ENCODE measurements around the gene OTOP2.
A peak's percentile ranks its signal among the peaks of the same experiment; 100 is the strongest.
"Not testable (repeated sequence)": the region's sequence is repeated elsewhere in the genome, so short reads cannot be mapped to it uniquely, and the experiment has no call there.

OTOP2 gene

GRCh38 chr17:74901353-74902135 lies 22.5 kb upstream of the OTOP2 start:
- no peak for DNase-seq

GRCh38 chr17:74903034-74903433 lies 21.0 kb upstream of the OTOP2 start:
- DNase-seq = no peak

GRCh38 chr17:74903671-74904070 lies 20.4 kb upstream of the OTOP2 start:
- no peak for DNase-seq

GRCh38 chr17:74904687-74905409 lies 19.2 kb upstream of the OTOP2 start:
- no peak for DNase-seq

GRCh38 chr17:74906214-74906793 lies 17.8 kb upstream of the OTOP2 start:
- not testable (repeated sequence) for DNase-seq

DNA sequence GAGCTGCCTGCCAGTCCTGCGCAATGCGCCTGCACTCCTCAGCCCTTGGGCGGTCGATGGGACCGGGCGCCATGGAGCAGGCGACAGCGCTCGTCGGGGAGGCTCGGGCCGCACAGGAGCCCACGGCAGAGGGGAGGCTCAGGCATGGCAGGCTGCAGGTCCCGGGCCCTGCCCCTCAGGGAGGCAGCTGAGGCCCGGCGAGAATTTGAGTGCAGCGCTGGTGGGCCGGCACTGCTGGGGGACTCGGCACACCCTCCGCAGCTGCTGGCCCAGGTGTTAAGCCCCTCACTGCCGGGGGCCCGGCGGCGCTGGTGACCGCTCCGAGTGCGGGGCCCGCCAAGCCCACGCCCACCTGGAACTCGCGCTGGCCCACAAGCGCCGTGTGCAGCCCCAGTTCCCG lies 17.1 kb upstream of the OTOP2 start:
- no peak for DNase-seq

- not testable (repeated sequence) for DNase-seq
Measured at GRCh38 chr17:74909097-74909496, 15.0 kb upstream of the OTOP2 start.

- not testable (repeated sequence) for DNase-seq
Measured at GRCh38 chr17:74911423-74911822, 12.7 kb upstream of the OTOP2 start.

DNA sequence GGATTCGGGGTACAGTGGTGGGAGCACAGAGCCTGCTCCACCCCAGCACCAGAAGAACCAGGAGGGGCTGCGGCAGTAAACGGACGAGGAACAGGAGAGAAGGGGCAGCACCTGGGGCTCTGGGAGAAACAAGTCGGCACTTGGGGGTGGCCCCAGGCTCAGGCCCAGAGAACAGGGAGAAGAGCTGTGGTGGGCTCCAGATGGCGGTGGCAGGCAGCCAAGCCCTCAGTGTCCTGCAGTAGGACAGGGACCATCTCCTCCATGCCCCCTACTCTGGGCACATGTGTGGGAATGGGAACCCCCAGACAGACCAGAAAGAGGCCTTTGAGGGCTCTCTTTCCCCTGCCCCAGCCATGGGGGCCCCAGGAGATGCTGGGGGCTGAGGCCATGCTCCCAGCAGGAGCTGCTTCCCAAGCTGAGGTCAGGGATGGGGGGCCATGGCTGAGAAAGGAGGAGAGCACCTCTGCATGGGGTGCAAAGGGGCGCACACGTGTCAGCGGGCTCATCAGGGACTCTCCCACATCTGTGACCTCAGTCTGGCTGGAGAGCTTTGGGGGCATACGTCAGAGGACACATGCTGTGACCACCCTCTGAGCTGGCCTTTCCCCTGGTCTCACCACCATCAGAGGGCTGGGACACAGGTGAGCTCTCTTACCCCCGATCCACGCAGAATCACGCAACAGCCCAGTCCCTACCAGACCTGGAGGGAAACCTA lies 7.8 kb upstream of the OTOP2 start:
- DNase-seq = no peak

DNA sequence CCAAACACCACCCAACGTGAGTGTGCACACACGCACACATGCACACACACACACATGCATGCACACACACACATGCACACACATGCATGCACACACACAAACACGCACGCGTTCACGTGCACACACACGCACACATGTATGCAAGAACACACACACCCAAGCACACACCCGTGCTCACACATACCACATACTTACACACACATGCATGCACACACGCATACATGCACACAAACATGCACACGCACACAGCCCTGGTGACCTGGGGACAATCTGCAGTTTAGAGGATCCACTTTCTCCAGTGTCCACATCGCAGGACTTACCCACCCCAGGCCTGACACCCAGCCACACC lies 7.2 kb upstream of the OTOP2 start:
- DNase-seq = no peak

- no peak for DNase-seq
Measured at GRCh38 chr17:74917430-74917829, 6.6 kb upstream of the OTOP2 start.

GRCh38 chr17:74918906-74919305 lies 5.2 kb upstream of the OTOP2 start:
- DNase-seq = no peak

DNA sequence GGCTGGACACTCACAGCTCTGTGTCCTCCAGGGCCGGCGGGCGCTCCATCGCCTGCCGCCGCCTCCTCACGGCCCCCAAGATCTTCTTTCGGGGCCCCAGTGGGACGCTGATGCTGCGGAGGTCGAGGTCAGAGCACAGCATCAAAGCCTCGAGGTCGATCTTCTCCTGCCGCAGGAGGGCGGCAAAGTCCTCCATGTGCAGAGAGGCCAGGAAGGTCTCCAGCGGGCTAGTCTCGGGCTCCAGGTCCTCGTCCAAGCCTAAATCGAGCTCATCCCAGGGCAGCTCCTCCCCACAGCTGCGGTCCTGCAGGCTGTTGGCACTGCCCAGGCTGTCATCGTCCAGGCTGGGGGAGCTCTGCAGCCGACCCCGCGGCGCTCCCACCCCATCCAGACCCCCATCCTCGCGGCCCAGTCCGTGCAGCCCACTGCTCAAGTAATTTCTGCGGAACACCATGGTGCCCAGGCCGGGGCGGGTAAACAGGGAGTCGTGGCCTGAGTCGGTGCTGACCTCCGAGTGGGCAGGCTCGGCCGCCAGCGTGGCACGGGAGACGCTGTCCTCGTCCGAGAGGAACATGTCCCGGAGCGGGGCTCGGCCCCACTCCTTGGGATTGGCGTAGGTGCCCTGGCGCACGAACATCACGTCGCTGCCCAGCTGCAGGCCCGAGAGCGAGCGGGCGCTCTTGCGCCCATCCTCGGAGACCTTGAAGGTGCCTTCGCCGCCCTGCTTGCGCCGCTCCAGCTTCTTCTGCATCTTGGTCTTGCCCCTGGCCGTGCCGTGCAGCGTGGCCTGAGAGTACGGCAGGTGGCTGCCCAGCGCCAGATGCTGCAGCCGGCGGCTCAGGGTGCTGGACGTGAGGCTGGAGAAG lies 4.4 kb upstream of the OTOP2 start:
- no peak for DNase-seq

DNA sequence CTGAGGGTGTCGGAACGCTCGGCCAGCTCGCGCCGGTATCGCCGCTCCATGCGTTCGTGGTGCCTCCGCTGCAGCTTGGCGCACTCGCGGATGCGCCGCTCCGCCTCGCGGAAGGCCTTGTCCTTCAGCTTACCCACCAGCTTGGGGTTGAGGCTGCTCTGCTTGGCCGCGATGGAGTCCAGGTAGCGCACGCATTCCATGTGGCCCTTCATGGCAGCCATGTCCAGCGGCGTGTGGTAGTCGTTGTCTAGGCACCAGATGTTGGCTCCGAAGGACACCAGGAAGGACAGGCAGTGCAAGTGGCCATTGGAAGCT lies 3.8 kb upstream of the OTOP2 start:
- no peak for DNase-seq

- DNase-seq = no peak
Measured at GRCh38 chr17:74920642-74921025, 3.4 kb upstream of the OTOP2 start.

GRCh38 chr17:74921026-74921681 lies 2.9 kb upstream of the OTOP2 start:
- no peak for DNase-seq

- no peak for DNase-seq
Measured at GRCh38 chr17:74921769-74922168, 2.3 kb upstream of the OTOP2 start.

- DNase-seq = no peak
Measured at GRCh38 chr17:74922172-74922571, 1.9 kb upstream of the OTOP2 start.

DNA sequence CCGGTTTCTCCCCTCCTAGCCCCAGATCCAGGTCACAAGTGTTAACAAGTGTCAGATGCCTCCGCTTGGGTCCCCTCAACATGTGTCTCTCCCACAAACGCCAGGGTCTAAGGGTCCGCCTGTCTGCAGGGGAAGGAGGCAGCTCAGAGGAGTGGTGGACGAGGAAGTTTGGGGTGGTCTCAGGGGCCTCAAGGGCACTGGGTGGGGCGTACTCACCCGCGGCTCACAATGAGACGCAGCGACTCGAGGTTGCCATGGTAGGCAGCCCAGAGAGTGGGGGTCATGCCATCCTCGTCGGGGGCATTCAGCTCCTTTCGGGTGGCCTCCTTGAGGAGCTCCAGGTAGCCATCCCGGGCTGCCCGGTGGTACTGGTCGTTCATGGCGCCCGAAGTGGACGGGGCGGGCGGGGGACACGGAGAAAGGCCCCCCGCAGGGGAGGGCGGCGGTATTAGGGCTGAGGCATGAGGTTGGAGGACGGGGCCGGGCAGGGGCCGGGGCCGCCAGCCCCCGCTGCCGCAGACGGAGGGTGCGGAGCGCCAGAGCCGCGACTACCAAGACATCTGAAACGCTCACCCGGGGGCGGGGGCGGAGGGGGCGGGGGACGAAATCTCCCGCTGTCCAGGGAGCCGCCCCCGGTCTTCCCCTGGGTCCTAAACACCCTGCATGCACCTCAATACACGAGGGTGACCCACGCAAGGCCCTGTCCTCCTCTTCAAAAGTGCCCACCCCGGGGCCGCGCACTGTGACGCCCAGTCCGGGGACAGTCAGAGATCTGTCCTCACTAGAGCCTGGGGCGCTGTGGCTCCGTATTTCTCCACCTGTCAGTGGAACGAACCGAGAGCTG lies 1.2 kb upstream of the OTOP2 start, which contains the start of gene USH1G:
USH1G (minus strand) TSS at position 562 of the 844 bp plus-strand sequence; CDS start at position 380, 182 bp downstream.
- DNase-seq = no peak

DNA sequence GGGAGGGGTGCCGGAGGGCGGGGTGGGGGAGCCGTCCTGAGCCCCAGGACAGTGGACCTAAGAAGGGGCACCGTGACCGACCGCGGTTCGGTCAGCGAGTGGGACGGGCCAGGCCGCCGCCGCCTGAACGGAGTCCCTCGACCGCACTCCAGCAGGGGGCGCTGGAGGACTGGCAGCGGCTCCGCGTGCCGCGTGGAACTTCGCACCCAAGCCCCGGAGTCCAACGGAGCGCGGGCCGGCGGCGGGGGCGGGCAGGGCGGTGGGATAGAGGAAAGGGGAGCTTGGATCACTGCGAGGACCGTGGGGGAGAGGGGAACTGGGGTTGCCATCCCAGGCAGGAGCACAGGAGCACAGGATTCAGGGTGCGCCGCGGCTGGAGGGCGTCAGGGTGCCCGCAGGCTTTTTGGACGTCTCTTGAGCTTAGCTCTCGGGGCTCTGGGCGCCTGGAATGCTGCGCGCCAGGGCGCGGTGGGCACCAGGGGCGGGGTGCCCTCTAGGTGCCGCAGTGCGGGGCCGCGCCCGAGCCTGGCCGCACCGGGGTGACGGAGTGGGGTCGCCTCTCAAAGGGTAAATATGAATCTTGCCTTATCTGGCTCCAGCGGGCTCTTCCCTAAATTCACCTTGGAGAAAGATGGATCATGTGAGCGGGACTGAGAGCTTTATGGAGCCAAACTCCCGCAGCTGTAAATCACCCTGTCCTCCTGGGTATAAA lies 379 bp upstream of the OTOP2 start:
- peak; percentile 11 for DNase-seq

All from kidney glomerular epithelial cell (primary cell).